ENCODE data around the gene MAPKAPK2.
A peak's percentile ranks its signal among the peaks of the same experiment; 100 is the strongest.
"Not testable (repeated sequence)": the region's sequence is repeated elsewhere in the genome, so short reads cannot be mapped to it uniquely, and the experiment has no call there.

Gene MAPKAPK2

GRCh38 chr1:206684478-206685333 is at the start of gene MAPKAPK2:
TSS of gene MAPKAPK2 (plus strand) at chr1:206684905. CDS start at chr1:206685230, 325 bp downstream.
- DNase-seq (ENCODE audit: low spot score): peak; percentile 72

- DNase-seq (ENCODE audit: low spot score): peak; percentile 89
Observed at GRCh38 chr1:206635080-206635977, 49.4 kb upstream of the MAPKAPK2 start, which contains the start of gene DYRK3. TSS of gene DYRK3 (plus strand) at chr1:206635536. CDS start at chr1:206635704, 168 bp downstream.

DNA sequence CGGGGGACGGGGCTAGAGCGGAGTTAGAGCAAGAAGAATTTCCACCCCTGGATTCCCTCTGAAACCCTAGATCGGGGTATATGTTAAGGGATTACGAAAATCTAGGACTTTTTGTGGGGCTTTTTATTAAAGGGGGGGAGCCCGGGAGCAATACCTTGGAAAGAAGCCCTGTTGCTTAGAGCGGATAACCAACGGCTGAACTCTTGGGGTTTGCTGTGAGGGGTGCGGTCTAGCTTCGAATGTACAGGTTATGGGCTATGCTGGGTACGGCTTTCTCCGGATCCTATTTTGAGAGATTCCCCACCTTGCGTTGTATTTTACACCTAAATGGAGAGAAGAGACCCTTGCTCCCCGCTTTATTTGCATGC is 48.7 kb upstream of the MAPKAPK2 start:
- DNase-seq (ENCODE audit: low spot score): no peak

- no peak for DNase-seq (ENCODE audit: low spot score)
Observed at GRCh38 chr1:206636671-206637070, 48.0 kb upstream of the MAPKAPK2 start.

- DNase-seq (ENCODE audit: low spot score): no peak
Observed at GRCh38 chr1:206637605-206638004, 47.1 kb upstream of the MAPKAPK2 start.

- DNase-seq (ENCODE audit: low spot score): not testable (repeated sequence)
Observed at GRCh38 chr1:206642074-206642473, 42.6 kb upstream of the MAPKAPK2 start.

DNA sequence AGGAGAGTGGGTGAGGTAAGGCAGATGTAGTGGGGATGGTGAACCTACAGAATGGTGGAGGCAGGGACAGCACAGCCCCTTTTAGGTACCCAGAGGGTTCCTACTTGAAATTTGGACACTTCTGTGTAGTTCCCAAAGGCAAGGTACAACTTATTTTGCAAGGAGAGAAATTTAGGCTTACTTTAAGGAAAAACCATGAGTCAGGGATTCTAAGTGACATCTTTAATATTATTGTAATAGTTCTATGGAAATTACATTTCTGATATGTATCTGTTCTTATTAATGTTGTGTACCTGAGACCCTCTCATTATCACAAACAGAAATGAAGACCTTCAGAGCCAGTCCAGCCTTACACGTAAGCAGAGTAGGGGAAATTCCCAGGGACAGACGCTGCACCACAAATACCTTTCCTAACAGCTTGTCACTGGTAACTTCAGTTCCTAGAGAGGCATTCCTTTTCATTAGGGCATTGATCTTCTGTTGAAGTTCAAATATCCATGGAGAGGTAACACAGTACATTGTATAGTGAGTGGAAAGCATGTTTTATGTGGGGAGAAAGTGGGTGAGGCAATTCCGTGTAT is 41.5 kb upstream of the MAPKAPK2 start:
- no peak for DNase-seq (ENCODE audit: low spot score)

DNA sequence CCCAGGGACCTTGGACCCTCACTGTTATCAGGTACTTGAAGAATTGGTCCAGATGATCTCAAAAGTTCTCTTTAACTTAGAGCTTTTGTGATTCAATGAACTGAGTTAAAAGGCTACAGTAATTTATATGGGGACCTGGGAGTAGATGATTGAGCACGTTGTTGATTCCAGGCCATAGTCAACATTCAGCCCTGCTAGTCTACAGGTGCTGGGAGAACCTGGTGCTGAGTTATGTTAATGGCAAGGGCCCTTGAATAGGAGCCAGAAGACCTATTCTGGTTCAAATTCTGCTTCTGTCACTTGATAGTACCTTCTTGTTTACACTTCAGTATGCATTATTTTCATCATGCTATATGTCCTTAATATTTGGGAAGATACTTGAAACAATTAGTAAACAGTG is 38.2 kb upstream of the MAPKAPK2 start:
- DNase-seq (ENCODE audit: low spot score): no peak

DNA sequence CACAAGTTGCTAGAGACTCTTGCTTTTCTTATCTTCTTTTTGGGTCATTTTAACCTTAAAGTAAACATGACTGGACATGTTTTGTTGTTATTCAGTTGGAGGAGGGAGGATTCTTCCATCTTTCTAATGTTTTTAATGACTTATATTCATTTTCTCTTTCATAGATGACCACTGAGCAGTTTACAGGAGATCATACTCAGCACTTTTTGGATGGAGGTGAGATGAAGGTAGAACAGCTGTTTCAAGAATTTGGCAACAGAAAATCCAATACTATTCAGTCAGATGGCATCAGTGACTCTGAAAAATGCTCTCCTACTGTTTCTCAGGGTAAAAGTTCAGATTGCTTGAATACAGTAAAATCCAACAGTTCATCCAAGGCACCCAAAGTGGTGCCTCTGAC is 37.5 kb upstream of the MAPKAPK2 start:
- no peak for DNase-seq (ENCODE audit: low spot score)

DNA sequence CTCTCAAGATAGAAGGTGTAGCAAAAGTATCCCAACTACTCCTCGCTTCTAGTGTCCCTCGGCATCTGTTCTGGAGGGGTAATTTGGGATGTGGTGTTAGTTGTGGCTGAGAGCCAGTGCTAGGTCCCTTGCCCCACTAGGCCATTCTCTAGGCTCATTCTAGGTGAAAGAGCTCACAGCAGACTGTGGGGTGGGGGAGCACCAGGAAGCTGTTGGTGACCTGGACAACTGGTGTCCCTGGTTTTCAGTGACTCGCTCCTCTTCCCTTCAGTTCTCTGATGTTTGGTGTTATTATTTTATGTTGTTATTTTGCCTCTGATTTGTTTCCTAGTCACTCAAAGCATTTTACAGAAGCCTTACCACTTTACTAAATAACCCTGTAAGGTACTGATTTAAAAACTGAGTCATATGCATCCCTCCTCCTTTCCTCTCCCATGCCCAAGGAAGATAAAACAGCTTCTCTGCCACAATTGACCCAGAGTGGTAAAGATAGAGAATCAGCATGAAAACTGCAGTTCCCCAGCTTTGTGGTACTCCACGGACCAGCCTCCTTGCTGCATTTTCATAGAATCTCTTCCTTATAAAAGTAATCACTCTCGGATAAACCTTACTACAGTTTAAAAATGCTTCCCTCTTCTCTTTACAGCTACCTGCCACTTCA is 35.3 kb upstream of the MAPKAPK2 start:
- no peak for DNase-seq (ENCODE audit: low spot score)

- no peak for DNase-seq (ENCODE audit: low spot score)
Observed at GRCh38 chr1:206651014-206651413, 33.7 kb upstream of the MAPKAPK2 start.

GRCh38 chr1:206651958-206652890 is 32.5 kb upstream of the MAPKAPK2 start:
- DNase-seq (ENCODE audit: low spot score): no peak

DNA sequence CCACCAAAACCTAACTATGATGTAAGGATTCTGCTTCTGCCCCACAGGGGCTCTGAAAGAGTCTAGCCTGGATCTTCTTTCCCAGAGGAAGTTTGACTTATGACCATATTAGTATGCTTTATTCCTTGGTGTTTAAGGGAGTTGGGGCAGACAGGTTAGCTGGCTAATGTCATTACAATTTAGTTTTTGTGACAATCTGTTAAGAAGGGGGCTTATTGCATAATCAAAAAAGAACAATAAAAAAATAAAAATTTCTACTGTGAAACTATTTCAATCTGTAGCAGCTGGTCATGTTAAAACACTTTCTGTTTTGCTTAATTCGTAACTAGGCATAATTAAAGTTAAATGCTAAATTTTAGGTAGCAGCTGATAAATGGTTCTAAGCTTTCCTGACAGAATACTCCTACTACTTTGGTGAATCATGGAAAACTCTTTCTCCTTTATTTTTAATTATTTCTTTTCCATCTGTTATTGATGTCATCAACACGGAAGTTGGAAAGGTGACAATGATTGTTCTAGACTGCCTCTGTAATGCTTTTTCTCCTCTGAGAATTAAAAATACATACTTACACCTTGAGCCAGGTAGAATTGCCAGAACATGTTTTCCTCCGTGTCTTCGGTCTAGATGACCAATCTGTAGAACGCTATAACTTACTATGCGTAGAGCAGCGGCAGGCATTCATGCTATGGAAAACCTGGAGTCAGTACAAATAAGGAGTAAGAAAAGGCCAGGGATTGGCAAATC is 30.8 kb upstream of the MAPKAPK2 start:
- DNase-seq (ENCODE audit: low spot score): no peak

GRCh38 chr1:206654828-206655227 is 29.9 kb upstream of the MAPKAPK2 start:
- no peak for DNase-seq (ENCODE audit: low spot score)

GRCh38 chr1:206655471-206655882 is 29.2 kb upstream of the MAPKAPK2 start:
- DNase-seq (ENCODE audit: low spot score): no peak

GRCh38 chr1:206656936-206657335 is 27.8 kb upstream of the MAPKAPK2 start:
- no peak for DNase-seq (ENCODE audit: low spot score)

- DNase-seq (ENCODE audit: low spot score): no peak
Observed at GRCh38 chr1:206657751-206658150, 27.0 kb upstream of the MAPKAPK2 start.

DNA sequence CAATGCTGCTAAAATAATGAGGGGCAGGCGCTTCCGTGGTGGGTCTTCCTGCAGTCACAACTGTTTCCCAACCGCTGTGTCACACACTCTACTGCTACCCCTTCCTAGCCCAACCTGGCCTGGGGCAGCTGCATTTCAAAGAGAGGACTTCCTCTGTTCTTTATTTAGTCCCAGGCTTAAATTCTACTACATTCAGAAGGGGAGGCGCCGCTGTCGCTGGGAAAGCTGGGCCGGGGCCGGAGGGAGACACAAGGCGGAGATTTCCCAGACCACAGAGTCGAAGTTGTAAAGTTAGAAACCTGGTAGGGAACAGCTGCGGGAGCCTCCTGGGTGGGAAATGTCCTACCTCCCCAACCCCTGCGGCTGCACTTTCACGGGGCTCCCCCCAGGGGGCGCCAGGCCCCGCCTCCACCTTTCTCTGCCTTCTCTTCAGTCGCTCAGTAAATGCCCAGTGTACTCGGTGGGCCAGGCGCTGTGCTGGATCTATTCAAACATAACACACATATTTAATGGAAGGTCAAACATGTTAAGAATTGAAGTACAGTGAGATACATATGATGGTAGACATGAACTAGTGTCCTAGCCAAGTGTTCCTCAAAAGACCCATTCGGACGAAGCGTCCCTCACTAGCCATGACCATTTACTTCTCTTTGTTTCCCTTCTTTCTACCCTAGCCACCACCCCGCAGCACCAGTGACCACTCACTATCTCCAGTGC is 26.3 kb upstream of the MAPKAPK2 start:
- no peak for DNase-seq (ENCODE audit: low spot score)

DNA sequence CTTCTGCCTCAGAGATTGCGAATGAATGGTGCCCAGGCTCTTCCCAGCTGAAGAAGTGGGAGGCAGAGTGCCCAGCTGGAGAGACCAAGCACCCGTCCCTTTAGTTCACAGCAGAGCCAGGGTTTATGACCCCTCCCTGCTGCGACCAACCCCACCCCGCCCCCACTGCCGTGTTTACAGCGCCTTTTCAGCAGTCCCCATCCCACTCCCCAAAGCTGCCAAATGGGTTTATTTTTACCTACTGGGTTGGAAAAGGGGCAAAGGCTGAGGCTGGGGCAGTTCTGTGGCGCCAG is 25.8 kb upstream of the MAPKAPK2 start:
- no peak for DNase-seq (ENCODE audit: low spot score)

DNA sequence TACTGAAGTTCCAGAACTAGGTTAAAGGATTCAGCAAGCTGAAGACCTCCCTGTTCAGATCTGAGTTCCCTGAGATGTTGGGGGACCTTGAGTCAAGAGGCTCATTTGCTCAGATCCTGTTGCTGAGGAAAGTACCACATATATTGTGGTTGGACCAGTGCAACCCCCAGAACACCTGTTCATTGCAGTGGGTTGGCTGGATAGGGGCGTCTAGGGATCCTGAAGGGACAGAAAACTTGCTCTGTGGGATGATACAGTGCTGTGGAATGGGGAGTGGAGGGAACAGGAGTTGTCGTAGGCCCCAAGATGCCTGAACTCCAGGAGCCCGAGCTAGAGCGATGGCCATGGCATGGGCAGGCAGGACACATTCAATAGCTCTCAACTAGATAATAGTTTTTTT is 24.6 kb upstream of the MAPKAPK2 start:
- no peak for DNase-seq (ENCODE audit: low spot score)
